ENCODE data around the gene MS4A14. TPM values are rescaled to one million over a fixed set of nuclear protein-coding genes. Genes with fewer than 3 reads are reported as not detected.

The MS4A14 gene, protein sequence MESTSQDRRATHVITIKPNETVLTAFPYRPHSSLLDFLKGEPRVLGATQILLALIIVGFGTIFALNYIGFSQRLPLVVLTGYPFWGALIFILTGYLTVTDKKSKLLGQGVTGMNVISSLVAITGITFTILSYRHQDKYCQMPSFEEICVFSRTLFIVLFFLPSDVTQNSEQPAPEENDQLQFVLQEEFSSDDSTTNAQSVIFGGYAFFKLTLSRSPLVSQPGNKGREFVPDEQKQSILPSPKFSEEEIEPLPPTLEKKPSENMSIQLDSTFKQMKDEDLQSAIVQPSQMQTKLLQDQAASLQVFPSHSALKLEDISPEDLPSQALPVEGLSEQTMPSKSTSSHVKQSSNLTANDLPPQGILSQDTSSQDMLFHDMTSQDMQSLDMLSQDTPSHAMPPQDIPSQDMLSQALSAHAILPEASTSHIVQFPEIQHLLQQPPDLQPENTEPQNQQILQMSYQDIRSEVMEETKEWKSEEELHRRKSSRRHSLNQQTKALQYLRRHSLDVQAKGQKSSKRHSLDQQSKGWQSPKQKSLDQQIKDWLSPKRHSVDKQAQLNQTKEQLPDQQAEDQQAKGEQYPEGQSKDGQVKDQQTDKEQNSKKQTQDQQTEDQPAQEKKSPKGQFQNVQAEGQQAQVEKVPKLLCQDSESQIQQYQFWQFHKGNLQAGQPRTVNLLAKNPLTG
- total RNA-seq (2014; rRNA removed; shearing (Covaris generic)) (not detected in 2 replicates), polyA plus RNA-seq (2016; fragmentation: Nextera tagmentation; extraction: Ambion mirVana) (not detected in 2 replicates)
- long read RNA-seq, result 0 reads

DNA sequence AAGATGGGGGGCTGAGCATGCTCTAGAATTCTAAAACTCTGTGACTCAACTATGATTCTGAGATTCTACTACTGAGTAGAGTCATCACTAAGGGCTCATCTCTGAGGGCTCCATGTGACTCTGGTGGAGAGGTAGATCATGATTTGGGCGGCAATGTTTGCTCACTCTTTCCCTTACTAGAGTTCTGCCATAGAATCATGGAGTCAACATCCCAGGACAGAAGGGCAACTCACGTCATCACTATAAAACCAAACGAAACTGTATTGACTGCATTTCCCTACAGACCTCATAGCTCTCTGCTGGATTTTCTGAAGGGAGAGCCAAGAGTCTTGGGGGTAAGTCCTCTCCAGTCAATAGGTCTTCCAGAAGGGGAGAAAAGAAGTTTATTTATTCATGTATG, at the start of gene MS4A14:
TSS of gene MS4A14 (plus strand) at position 78 of the 400 bp plus-strand sequence. CDS start at position 198, 120 bp downstream.
- Histone ChIP-seq H3K27ac (ENCODE audit: low read depth) (no peak within 1 kb of the TSS), H3K4me2 (no peak within 1 kb of the TSS), H3K4me1 (ENCODE audit: insufficient read depth) (no peaks in the 10 kb centered on the region), H3K27me3 (ENCODE audit: insufficient read depth) (no peaks in the 10 kb centered on the region), H2AFZ (peak within 1 kb of the TSS; percentile 72; the same call in 1 of the 2 replicates), H3K4me3 (no peak within 1 kb of the TSS), H3K36me3 (ENCODE audit: insufficient read depth) (0 out of 2 replicates have a peak, but pooled peaks cover 1% of the 10 kb centered on the region), H3K79me2 (replicated peaks; ENCODE audit: insufficient read depth) (no peaks in the 10 kb centered on the region), H3F3A (replicated peaks; ENCODE audit: low read depth) (no peaks in the 10 kb centered on the region), H3K9me2 (ENCODE audit: insufficient read depth) (peaks cover 10% of the 10 kb centered on the region), H4K20me1 (replicated peaks; ENCODE audit: insufficient read depth) (no peaks in the 10 kb centered on the region)
- Mint-ChIP-seq H3K27me3 (ENCODE audit: insufficient read depth, low read depth, poor library complexity) (peaks cover 7% of the 10 kb centered on the region), H3K36me3 (ENCODE audit: low read depth) (no peaks in the 10 kb centered on the region), H3K4me1 (peaks cover 9% of the 10 kb centered on the region; the same call in 1 of the 3 replicates), H3K27ac (no peak within 1 kb of the TSS), H3K9me3 (peaks cover 5% of the 10 kb centered on the region), H3K4me3 (no peak within 1 kb of the TSS)
- DNase-seq (ENCODE audit: low spot score) (no peak), ATAC-seq (no peak)
- TF ChIP-seq STAT1 (IDR thresholded peaks at IDR 0.05; ENCODE audit: unreplicated experiment) (no peak), JUNB (IDR thresholded peaks at IDR 0.05; ENCODE audit: unreplicated experiment) (no peak), ZNF331 (CRISPR knock-in tag; IDR thresholded peaks at IDR 0.05; ENCODE audit: low read depth) (no peak), CREB1 (CRISPR knock-in tag; IDR thresholded peaks at IDR 0.05; ENCODE audit: low read depth) (no peak), EZH2 (IDR thresholded peaks at IDR 0.05; ENCODE audit: low read depth, unreplicated experiment) (no peak), POLR2AphosphoS5 (IDR thresholded peaks at IDR 0.05; ENCODE audit: low read depth) (no peak), ZNF114 (CRISPR knock-in tag; IDR thresholded peaks at IDR 0.05) (no peak), NANOG (IDR thresholded peaks at IDR 0.05; ENCODE audit: borderline replicate concordance) (no peak), EZH2phosphoT487 (IDR thresholded peaks at IDR 0.05; ENCODE audit: unreplicated experiment) (no peak)
- TF ChIP-seq, protein P1, sequence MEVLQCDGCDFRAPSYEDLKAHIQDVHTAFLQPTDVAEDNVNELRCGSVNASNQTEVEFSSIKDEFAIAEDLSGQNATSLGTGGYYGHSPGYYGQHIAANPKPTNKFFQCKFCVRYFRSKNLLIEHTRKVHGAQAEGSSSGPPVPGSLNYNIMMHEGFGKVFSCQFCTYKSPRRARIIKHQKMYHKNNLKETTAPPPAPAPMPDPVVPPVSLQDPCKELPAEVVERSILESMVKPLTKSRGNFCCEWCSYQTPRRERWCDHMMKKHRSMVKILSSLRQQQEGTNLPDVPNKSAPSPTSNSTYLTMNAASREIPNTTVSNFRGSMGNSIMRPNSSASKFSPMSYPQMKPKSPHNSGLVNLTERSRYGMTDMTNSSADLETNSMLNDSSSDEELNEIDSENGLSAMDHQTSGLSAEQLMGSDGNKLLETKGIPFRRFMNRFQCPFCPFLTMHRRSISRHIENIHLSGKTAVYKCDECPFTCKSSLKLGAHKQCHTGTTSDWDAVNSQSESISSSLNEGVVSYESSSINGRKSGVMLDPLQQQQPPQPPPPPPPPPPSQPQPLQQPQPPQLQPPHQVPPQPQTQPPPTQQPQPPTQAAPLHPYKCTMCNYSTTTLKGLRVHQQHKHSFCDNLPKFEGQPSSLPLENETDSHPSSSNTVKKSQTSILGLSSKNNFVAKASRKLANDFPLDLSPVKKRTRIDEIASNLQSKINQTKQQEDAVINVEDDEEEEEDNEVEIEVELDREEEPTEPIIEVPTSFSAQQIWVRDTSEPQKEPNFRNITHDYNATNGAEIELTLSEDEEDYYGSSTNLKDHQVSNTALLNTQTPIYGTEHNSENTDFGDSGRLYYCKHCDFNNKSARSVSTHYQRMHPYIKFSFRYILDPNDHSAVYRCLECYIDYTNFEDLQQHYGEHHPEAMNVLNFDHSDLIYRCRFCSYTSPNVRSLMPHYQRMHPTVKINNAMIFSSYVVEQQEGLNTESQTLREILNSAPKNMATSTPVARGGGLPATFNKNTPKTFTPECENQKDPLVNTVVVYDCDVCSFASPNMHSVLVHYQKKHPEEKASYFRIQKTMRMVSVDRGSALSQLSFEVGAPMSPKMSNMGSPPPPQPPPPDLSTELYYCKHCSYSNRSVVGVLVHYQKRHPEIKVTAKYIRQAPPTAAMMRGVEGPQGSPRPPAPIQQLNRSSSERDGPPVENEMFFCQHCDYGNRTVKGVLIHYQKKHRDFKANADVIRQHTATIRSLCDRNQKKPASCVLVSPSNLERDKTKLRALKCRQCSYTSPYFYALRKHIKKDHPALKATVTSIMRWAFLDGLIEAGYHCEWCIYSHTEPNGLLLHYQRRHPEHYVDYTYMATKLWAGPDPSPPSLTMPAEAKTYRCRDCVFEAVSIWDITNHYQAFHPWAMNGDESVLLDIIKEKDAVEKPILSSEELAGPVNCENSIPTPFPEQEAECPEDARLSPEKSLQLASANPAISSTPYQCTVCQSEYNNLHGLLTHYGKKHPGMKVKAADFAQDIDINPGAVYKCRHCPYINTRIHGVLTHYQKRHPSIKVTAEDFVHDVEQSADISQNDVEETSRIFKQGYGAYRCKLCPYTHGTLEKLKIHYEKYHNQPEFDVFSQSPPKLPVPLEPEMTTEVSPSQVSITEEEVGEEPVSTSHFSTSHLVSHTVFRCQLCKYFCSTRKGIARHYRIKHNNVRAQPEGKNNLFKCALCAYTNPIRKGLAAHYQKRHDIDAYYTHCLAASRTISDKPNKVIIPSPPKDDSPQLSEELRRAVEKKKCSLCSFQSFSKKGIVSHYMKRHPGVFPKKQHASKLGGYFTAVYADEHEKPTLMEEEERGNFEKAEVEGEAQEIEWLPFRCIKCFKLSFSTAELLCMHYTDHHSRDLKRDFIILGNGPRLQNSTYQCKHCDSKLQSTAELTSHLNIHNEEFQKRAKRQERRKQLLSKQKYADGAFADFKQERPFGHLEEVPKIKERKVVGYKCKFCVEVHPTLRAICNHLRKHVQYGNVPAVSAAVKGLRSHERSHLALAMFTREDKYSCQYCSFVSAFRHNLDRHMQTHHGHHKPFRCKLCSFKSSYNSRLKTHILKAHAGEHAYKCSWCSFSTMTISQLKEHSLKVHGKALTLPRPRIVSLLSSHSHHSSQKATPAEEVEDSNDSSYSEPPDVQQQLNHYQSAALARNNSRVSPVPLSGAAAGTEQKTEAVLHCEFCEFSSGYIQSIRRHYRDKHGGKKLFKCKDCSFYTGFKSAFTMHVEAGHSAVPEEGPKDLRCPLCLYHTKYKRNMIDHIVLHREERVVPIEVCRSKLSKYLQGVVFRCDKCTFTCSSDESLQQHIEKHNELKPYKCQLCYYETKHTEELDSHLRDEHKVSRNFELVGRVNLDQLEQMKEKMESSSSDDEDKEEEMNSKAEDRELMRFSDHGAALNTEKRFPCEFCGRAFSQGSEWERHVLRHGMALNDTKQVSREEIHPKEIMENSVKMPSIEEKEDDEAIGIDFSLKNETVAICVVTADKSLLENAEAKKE (CRISPR knock-in tag; IDR thresholded peaks at IDR 0.05), result no peak
- TF ChIP-seq, protein P2, sequence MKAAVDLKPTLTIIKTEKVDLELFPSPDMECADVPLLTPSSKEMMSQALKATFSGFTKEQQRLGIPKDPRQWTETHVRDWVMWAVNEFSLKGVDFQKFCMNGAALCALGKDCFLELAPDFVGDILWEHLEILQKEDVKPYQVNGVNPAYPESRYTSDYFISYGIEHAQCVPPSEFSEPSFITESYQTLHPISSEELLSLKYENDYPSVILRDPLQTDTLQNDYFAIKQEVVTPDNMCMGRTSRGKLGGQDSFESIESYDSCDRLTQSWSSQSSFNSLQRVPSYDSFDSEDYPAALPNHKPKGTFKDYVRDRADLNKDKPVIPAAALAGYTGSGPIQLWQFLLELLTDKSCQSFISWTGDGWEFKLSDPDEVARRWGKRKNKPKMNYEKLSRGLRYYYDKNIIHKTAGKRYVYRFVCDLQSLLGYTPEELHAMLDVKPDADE (IDR thresholded peaks at IDR 0.05), result no peak
- TF ChIP-seq, protein P3, sequence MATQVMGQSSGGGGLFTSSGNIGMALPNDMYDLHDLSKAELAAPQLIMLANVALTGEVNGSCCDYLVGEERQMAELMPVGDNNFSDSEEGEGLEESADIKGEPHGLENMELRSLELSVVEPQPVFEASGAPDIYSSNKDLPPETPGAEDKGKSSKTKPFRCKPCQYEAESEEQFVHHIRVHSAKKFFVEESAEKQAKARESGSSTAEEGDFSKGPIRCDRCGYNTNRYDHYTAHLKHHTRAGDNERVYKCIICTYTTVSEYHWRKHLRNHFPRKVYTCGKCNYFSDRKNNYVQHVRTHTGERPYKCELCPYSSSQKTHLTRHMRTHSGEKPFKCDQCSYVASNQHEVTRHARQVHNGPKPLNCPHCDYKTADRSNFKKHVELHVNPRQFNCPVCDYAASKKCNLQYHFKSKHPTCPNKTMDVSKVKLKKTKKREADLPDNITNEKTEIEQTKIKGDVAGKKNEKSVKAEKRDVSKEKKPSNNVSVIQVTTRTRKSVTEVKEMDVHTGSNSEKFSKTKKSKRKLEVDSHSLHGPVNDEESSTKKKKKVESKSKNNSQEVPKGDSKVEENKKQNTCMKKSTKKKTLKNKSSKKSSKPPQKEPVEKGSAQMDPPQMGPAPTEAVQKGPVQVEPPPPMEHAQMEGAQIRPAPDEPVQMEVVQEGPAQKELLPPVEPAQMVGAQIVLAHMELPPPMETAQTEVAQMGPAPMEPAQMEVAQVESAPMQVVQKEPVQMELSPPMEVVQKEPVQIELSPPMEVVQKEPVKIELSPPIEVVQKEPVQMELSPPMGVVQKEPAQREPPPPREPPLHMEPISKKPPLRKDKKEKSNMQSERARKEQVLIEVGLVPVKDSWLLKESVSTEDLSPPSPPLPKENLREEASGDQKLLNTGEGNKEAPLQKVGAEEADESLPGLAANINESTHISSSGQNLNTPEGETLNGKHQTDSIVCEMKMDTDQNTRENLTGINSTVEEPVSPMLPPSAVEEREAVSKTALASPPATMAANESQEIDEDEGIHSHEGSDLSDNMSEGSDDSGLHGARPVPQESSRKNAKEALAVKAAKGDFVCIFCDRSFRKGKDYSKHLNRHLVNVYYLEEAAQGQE (IDR thresholded peaks at IDR 0.05; ENCODE audit: unreplicated experiment), result no peak
- TF ChIP-seq, protein P4, sequence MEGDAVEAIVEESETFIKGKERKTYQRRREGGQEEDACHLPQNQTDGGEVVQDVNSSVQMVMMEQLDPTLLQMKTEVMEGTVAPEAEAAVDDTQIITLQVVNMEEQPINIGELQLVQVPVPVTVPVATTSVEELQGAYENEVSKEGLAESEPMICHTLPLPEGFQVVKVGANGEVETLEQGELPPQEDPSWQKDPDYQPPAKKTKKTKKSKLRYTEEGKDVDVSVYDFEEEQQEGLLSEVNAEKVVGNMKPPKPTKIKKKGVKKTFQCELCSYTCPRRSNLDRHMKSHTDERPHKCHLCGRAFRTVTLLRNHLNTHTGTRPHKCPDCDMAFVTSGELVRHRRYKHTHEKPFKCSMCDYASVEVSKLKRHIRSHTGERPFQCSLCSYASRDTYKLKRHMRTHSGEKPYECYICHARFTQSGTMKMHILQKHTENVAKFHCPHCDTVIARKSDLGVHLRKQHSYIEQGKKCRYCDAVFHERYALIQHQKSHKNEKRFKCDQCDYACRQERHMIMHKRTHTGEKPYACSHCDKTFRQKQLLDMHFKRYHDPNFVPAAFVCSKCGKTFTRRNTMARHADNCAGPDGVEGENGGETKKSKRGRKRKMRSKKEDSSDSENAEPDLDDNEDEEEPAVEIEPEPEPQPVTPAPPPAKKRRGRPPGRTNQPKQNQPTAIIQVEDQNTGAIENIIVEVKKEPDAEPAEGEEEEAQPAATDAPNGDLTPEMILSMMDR (conservative IDR thresholded peaks at IDR 0.05; ENCODE audit: low read depth in 2 of 2), result no peak
